ENCODE results near the gene ETS1.

The ETS1 gene

GRCh38 chr11:128505449-128506065 is 81.8 kb downstream of the ETS1 start:
- Histone ChIP-seq H3K27me3 (ENCODE audit: insufficient read depth, poor library complexity, severe bottlenecking) (peaks cover 22% of the 10 kb centered on the region), H3K27ac (replicated peaks) (no peak overlapping the region), H3K4me3 (replicated peaks; ENCODE audit: insufficient read depth, low read length) (no peak overlapping the region)
- no peak for TF ChIP-seq POLR2AphosphoS5 (IDR thresholded peaks at IDR 0.05; ENCODE audit: low read depth)
- TF ChIP-seq, protein P1, sequence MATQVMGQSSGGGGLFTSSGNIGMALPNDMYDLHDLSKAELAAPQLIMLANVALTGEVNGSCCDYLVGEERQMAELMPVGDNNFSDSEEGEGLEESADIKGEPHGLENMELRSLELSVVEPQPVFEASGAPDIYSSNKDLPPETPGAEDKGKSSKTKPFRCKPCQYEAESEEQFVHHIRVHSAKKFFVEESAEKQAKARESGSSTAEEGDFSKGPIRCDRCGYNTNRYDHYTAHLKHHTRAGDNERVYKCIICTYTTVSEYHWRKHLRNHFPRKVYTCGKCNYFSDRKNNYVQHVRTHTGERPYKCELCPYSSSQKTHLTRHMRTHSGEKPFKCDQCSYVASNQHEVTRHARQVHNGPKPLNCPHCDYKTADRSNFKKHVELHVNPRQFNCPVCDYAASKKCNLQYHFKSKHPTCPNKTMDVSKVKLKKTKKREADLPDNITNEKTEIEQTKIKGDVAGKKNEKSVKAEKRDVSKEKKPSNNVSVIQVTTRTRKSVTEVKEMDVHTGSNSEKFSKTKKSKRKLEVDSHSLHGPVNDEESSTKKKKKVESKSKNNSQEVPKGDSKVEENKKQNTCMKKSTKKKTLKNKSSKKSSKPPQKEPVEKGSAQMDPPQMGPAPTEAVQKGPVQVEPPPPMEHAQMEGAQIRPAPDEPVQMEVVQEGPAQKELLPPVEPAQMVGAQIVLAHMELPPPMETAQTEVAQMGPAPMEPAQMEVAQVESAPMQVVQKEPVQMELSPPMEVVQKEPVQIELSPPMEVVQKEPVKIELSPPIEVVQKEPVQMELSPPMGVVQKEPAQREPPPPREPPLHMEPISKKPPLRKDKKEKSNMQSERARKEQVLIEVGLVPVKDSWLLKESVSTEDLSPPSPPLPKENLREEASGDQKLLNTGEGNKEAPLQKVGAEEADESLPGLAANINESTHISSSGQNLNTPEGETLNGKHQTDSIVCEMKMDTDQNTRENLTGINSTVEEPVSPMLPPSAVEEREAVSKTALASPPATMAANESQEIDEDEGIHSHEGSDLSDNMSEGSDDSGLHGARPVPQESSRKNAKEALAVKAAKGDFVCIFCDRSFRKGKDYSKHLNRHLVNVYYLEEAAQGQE (IDR thresholded peaks at IDR 0.05; ENCODE audit: insufficient replicate concordance, low read depth), result no peak
- no peak for TF ChIP-seq SPI1 (IDR thresholded peaks at IDR 0.05; ENCODE audit: borderline replicate concordance, low read depth)
- no peak for TF ChIP-seq CTCF (IDR thresholded peaks at IDR 0.05; ENCODE audit: insufficient read depth, low read length)
- no peak for DNase-seq (ENCODE audit: low read depth in 1 of 2, low spot score in 1 of 2)

- Histone ChIP-seq H3K4me3 (replicated peaks; ENCODE audit: insufficient read depth, low read length) (no peak overlapping the region), H3K27ac (replicated peaks) (no peak overlapping the region), H3K27me3 (ENCODE audit: insufficient read depth, poor library complexity, severe bottlenecking) (peaks cover 22% of the 10 kb centered on the region)
- TF ChIP-seq POLR2AphosphoS5 (IDR thresholded peaks at IDR 0.05; ENCODE audit: low read depth) (no peak), SPI1 (IDR thresholded peaks at IDR 0.05; ENCODE audit: borderline replicate concordance, low read depth) (no peak), CTCF (IDR thresholded peaks at IDR 0.05; ENCODE audit: insufficient read depth, low read length) (no peak), GABPA (IDR thresholded peaks at IDR 0.05; ENCODE audit: low read depth) (no peak)
- TF ChIP-seq, protein P1 (IDR thresholded peaks at IDR 0.05; ENCODE audit: insufficient replicate concordance, low read depth), result no peak
- DNase-seq (ENCODE audit: low read depth in 1 of 2, low spot score in 1 of 2), result no peak
These were observed 82.9 kb downstream of the ETS1 start for GRCh38 chr11:128504486-128504885.

- Histone ChIP-seq H3K27ac (replicated peaks) (no peak overlapping the region), H3K4me3 (replicated peaks; ENCODE audit: insufficient read depth, low read length) (no peak overlapping the region), H3K27me3 (ENCODE audit: insufficient read depth, poor library complexity, severe bottlenecking) (peaks cover 22% of the 10 kb centered on the region)
- no peak for DNase-seq (ENCODE audit: low read depth in 1 of 2, low spot score in 1 of 2)
- TF ChIP-seq GABPA (IDR thresholded peaks at IDR 0.05; ENCODE audit: low read depth), result no peak
- TF ChIP-seq, protein P1 (IDR thresholded peaks at IDR 0.05; ENCODE audit: insufficient replicate concordance, low read depth), result no peak
- TF ChIP-seq SPI1 (IDR thresholded peaks at IDR 0.05; ENCODE audit: borderline replicate concordance, low read depth), result no peak
- no peak for TF ChIP-seq CTCF (IDR thresholded peaks at IDR 0.05; ENCODE audit: insufficient read depth, low read length)
- no peak for TF ChIP-seq POLR2AphosphoS5 (IDR thresholded peaks at IDR 0.05; ENCODE audit: low read depth)
These were observed 83.9 kb downstream of the ETS1 start for GRCh38 chr11:128503245-128503991.

Data from HL-60 (cell line).